H1 (cell line): ENCODE results near the gene POLR3E. TPM values are rescaled to one million over a fixed set of nuclear protein-coding genes. Genes with fewer than 3 reads are reported as not detected.

Source experiments
- CEBPB ChIP-seq: IDR thresholded peaks from 2 replicates; pipeline ENCODE4 v1.6.1; 2012; ENCODE audit warnings: low read depth, low read length
- EP300 ChIP-seq, 2 experiments: IDR thresholded peaks; 1 replicate in 1 of 2; 2 replicates in 1 of 2; pipeline ENCODE4 v1.6.1; 2011 to 2012; ENCODE audit warnings: low read depth in 2 of 2, low read length in 2 of 2, mild to moderate bottlenecking in 2 of 2, borderline replicate concordance in 1 of 2, inconsistent platforms in 1 of 2, moderate library complexity in 1 of 2
- JUN ChIP-seq: IDR thresholded peaks from 2 replicates; pipeline ENCODE4 v1.6.1; 2011; ENCODE audit warnings: low read depth, mild to moderate bottlenecking, improper control_type of control experiment, low read length
- JUND ChIP-seq: IDR thresholded peaks from 2 replicates; pipeline ENCODE4 v1.6.1; 2011; ENCODE audit warnings: mild to moderate bottlenecking, improper control_type of control experiment, low read length
- KDM1A ChIP-seq: fragments of 200-600, 300-600 bp; sonication (generic); IDR thresholded peaks from 2 replicates; pipeline ENCODE4 v1.7.1; 2016; ENCODE audit warnings: mild to moderate bottlenecking, low read length, borderline replicate concordance
- MAX ChIP-seq: IDR thresholded peaks from 2 replicates; pipeline ENCODE4 v1.6.1; 2012; ENCODE audit warnings: inconsistent platforms
- TEAD4 ChIP-seq: IDR thresholded peaks from 2 replicates; pipeline ENCODE4 v1.6.1; 2012; ENCODE audit warnings: low read depth, low read length, inconsistent platforms, mixed read lengths
- polyA plus RNA-seq, 7 experiments: library from polyadenylated mRNA; depleted of rRNA in 3 of 7; stranded (reverse) in 5 of 7; unstranded in 2 of 7; fragments of >200 nt in 5 of 7; fragments of 200-250 nt in 2 of 7; gene quantifications; 1 replicate in 5 of 7; 2 replicates in 1 of 7; 4 replicates in 1 of 7; pipeline versions ENCODE4 v1.2.1 to v1.2.3, GENCODE V29; 2011 to 2013; ENCODE audit warnings: missing spikeins in 2 of 7, mixed read lengths in 2 of 7
- total RNA-seq: library from RNA; stranded (reverse); fragmentation: NEBNext Ultra II Directional; extraction: Animal tissue kit (Norgen Biotek cat#: 25700); gene quantifications from 2 replicates; pipeline ENCODE4 v1.2.1, GENCODE V29; 2021

The POLR3E gene
- total and polyA plus RNA-seq, 2 of the 8 experiments (the other 6 are each of a cell fraction or from before 2014, with no cell fraction given) = 96.5 to 125 TPM

- no peak for TF ChIP-seq KDM1A
- no peak for TF ChIP-seq CEBPB
- no peak for TF ChIP-seq MAX
- no peak for TF ChIP-seq JUND
- no peak for TF ChIP-seq TEAD4
- no peak for TF ChIP-seq EP300 (IDR thresholded peaks at IDR 0.05; ENCODE audit: borderline replicate concordance in 1 of 2, low read depth in 2 of 2, low read length in 2 of 2)
- TF ChIP-seq JUN = no peak
- TF ChIP-seq, all 59 proteins: peak for 0
Observed at GRCh38 chr16:22267764-22268163, 29.4 kb upstream of the POLR3E start (continued).
